ENCODE results near the gene RNF115. TPM values are rescaled to one million over a fixed set of nuclear protein-coding genes. Genes with fewer than 3 reads are reported as not detected.
"Not testable (repeated sequence)": the region's sequence is repeated elsewhere in the genome, so short reads cannot be mapped to it uniquely, and the experiment has no call there.

RNF115 gene
- polyA plus RNA-seq, 2 of the 4 experiments (the other 2 are of a cell fraction): 8.5 to 18.8 TPM

DNA sequence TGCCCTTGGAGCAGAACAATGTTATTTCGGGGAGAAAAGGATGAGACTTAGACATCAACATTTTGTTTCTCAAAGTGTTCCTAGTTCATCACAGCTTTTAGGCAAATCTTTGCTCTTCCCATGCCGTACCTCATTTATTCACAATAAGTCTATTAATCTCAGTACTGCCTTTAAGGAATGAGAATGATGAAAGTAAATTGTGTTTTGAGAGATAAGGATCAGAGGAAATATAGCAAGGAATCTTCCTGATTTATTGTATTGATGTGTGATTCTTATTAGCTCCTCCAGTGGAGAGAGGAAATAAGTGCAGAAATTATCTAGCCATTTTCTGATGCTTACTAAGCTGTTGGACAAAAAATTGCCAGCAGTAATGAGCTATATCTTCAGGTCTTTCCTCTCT, 2.1 kb upstream of the RNF115 start:
- FAIRE-seq: no peak
- ATAC-seq: no peak
- peak in 1 of 2 experiments; percentile 18 for DNase-seq (ENCODE audit: low read depth in 1 of 2, low spot score in 1 of 2)
- no peak for TF ChIP-seq ZNF302 (CRISPR knock-in tag; IDR thresholded peaks at IDR 0.05)
- peak; percentile 9; the same call in 1 of the 3 replicates for TF ChIP-seq CTCF (IDR thresholded peaks at IDR 0.05)
- POLR2A ChIA-PET: interaction anchor here (0.7 kb wide), 1 partner anchor 88 kb away, joined by 4 read pairs; no protein-coding TSS in a partner anchor
- peaks cover 11% of the 10 kb centered on the region for H3K4me1 ChIP-seq
- peak overlapping the region; percentile 85; the same call in 2 of the 3 replicates for H3K4me2 ChIP-seq
- CTCF ChIA-PET: interaction anchor here (0.5 to 8.5 kb wide), 9 partner anchors 13 to 182 kb away, joined by 3 to 109 read pairs (median 5); partner anchors contain the start of gene NUDT17
- 92% methylated on average over 2 of the region's 2 CpGs for WGBS (ENCODE audit: missing lambda C conversion rate)
- no peak overlapping the region for H3K4me3 ChIP-seq
- H3K9me3 ChIP-seq: no peaks in the 10 kb centered on the region
- no peak overlapping the region for H3K27ac ChIP-seq

GRCh38 chr1:145824499-145824842, 576 bp upstream of the RNF115 start:
- TF ChIP-seq ATOH8 (CRISPR knock-in tag; IDR thresholded peaks at IDR 0.05; ENCODE audit: low read depth) (no peak), EHF (CRISPR knock-in tag; IDR thresholded peaks at IDR 0.05) (no peak), ESRRA (IDR thresholded peaks at IDR 0.05; ENCODE audit: borderline replicate concordance, low read length) (no peak), HOXA7 (CRISPR knock-in tag; IDR thresholded peaks at IDR 0.05) (no peak), EP300 (IDR thresholded peaks at IDR 0.05) (no peak)
- TF ChIP-seq, protein P1, sequence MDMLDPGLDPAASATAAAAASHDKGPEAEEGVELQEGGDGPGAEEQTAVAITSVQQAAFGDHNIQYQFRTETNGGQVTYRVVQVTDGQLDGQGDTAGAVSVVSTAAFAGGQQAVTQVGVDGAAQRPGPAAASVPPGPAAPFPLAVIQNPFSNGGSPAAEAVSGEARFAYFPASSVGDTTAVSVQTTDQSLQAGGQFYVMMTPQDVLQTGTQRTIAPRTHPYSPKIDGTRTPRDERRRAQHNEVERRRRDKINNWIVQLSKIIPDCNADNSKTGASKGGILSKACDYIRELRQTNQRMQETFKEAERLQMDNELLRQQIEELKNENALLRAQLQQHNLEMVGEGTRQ (IDR thresholded peaks at IDR 0.05): no peak
- Histone ChIP-seq H3K4me2 (peak overlapping the region; percentile 85), H3K9me3 (no peaks in the 10 kb centered on the region), H3K27ac (peak overlapping the region; percentile 94 to 97), H3K4me3 (peak overlapping the region; percentile 75), H3K4me1 (peaks cover 11% of the 10 kb centered on the region)
- FAIRE-seq (no peak), ATAC-seq (no peak), DNase-seq (ENCODE audit: low read depth in 1 of 2, low spot score in 1 of 2) (peak in 1 of 2 experiments; percentile 18)
- CTCF ChIA-PET: interaction anchor here (1.0 to 8.5 kb wide), 4 partner anchors 10 to 103 kb away, joined by 3 to 109 read pairs (median 7); partner anchors contain the start of gene NUDT17
- POLR2A ChIA-PET: interaction anchor here (1.0 to 1.7 kb wide), 7 partner anchors 10 to 359 kb away, joined by 3 to 16 read pairs (median 6); partner anchors contain the start of genes NUDT17 and PIAS3
- 2% methylated on average over 7 of the region's 7 CpGs for WGBS (ENCODE audit: missing lambda C conversion rate)

DNA sequence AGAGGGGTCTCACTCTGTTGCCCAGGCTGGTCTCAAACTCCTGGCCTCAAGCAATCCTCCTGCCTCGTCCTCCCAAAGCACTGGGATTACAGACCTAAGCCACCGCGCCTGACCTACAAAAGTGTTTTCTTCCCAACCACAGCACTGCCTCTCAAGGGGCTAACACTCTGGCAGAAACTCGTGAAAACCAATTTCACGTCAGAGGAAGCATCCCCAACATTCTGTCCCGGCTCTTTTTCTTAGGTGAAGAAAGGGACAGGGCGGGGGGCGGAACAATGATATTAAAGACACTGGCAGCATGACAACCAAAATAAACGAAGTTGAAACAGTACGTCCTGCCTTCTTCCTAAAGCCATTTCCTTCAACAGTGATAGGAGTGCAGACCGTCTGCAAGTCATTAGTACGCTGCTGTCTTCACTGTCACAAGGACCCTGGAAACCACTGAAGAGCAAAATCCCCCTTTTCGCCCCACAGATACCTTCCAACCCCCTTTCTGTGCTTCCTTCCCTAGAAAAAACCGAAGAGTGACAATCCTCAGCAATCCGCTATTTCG, 1.0 kb downstream of the RNF115 start:
- CTCF ChIA-PET; H3K9me3 ChIP-seq; DNase-seq (ENCODE audit: low read depth in 1 of 2, low spot score in 1 of 2); POLR2A ChIA-PET; FAIRE-seq; ATAC-seq: not testable (repeated sequence)
- peaks cover 12% of the 10 kb centered on the region for H3K4me1 ChIP-seq
- WGBS (ENCODE audit: missing lambda C conversion rate): 0% methylated on average over 3 of the region's 16 CpGs
- peak overlapping the region; percentile 75; the same call in 1 of the 3 replicates for H3K4me3 ChIP-seq
- H3K4me2 ChIP-seq: peak overlapping the region; percentile 57
- H3K27ac ChIP-seq: peak overlapping the region in 1 of 2 experiments; percentile 97; a peak in 1 of 6 replicates

DNA sequence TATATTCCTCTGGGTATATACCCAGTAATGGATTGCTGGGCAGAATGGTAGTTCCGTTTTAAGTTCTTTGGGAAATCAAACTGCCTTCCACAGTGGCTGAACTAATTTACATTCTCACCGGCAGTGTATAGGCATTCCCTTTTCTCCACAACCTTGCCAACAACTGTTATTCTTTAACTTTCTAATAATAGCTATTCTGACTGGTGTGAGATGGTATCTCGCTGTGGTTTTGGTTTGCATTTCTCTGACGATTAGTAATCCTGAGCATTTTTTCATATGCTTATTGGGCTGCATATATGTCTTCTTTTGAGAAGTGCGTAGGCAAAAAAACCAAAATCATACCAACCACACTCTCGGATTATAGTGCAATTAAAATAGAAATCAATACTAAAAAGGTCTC, 5.8 kb downstream of the RNF115 start:
- WGBS (ENCODE audit: missing lambda C conversion rate): 12% methylated on average over 2 of the region's 6 CpGs
- DNase-seq (ENCODE audit: low read depth in 1 of 2, low spot score in 1 of 2): not testable (repeated sequence)

DNA sequence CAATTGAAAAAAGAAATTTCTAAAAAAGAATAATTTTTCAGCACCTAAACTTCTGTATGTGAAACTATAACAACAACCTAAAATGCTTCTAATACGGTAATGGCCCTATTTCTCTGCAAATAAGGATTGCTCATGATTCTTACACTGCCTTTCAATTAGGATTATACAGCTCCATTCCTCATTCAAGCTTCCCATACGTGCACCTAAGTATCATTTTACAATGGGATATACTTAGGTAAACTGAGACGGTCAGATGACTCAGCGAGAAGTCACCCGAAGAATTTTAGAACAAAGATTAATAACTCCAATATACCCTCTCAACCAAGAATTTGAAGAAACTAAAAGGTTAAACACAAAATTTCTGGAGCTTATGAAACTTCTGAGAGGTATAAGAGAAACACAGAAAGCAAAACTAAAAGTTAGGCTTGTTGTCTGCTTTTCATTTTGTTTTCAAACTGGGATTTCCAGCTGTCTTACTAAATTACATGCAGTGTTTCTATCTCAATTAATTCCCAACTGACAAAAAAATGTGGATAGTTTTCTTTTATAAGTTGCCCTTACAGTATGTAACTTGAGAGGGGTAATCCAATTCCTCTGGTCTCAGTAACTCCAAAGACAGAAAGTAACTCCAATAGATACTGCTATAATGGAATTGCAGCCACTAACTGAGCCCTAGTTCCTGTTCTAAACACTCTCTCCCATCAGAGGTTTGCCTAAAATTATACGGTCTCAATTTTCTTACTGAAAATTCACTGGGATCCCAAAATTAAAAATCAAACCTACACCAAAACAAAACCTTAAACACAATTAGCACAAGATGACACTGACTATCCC, 10.7 kb downstream of the RNF115 start:
- Histone ChIP-seq H3K27ac (peak overlapping the region; percentile 47 to 56; a peak in 4 of 6 replicates), H3K4me2 (peak overlapping the region; percentile 72)
- H3K9me3 ChIP-seq; DNase-seq (ENCODE audit: low read depth in 1 of 2, low spot score in 1 of 2); H3K4me1 ChIP-seq; H3K4me3 ChIP-seq; FAIRE-seq; CTCF ChIA-PET; POLR2A ChIA-PET: not testable (repeated sequence)
- peak; percentile 62 to 67; a peak in 4 of 6 replicates for ATAC-seq
- WGBS (ENCODE audit: missing lambda C conversion rate): 10% methylated on average over 6 of the region's 6 CpGs

More for the DNA sequence above, 5.8 kb downstream of the RNF115 start:
- FAIRE-seq, CTCF ChIA-PET, H3K4me1 ChIP-seq, H3K27ac ChIP-seq, POLR2A ChIA-PET, H3K9me3 ChIP-seq, H3K4me3 ChIP-seq: not testable (repeated sequence)
- ATAC-seq: peak in 1 of 2 experiments; percentile 54; a peak in 3 of 6 replicates
- H3K4me2 ChIP-seq: peak overlapping the region; percentile 53; the same call in 2 of the 3 replicates

All from A549 (cell line).